ENCODE results near the gene FAM53B.

Gene FAM53B

DNA sequence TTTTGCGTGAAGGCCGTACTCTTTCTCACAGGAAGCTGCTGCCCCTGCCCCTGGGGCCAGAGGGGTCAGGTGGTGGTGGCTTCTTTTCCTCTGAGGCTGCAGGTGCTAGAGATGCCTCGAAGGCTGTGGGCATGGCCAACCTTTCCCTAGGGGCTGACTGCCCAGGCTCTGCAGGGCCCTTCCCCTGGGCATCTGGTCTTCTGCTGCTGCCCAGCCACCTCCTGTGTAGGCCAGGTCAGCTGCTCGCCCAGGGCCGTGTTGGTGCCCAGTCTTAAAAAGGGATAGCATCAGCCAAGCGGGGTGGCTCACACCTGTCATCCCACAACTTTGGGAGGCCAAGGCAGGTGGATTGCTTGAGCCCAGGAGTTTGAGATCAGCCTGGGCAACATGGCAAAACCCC lies 114.3 kb downstream of the FAM53B start:
- no peaks in the 10 kb centered on the region for H3K27me3 Mint-ChIP-seq
- H3K9me3 Mint-ChIP-seq = no peaks in the 10 kb centered on the region
- intact Hi-C loops (cut with micrococcal nuclease) = loop anchor here (10.0 kb wide), 1 partner anchor 95 kb away; no protein-coding TSS in a partner anchor
- H3K36me3 Mint-ChIP-seq (ENCODE audit: low read depth) = peaks cover 28% of the 10 kb centered on the region
- H3K4me3 Mint-ChIP-seq = no peak overlapping the region
- peaks cover 65% of the 10 kb centered on the region for H3K4me1 Mint-ChIP-seq (ENCODE audit: low read depth)
- H3K27ac Mint-ChIP-seq = no peak overlapping the region

- intact Hi-C loops (cut with micrococcal nuclease) = loop anchor here (10.0 kb wide), 1 partner anchor 95 kb away; no protein-coding TSS in a partner anchor
- Mint-ChIP-seq H3K4me1 (ENCODE audit: low read depth) (peaks cover 69% of the 10 kb centered on the region), H3K27me3 (no peaks in the 10 kb centered on the region), H3K9me3 (no peaks in the 10 kb centered on the region), H3K27ac (peak overlapping the region; percentile 61), H3K36me3 (ENCODE audit: low read depth) (peaks cover 28% of the 10 kb centered on the region), H3K4me3 (no peak overlapping the region)
These were observed 114.8 kb downstream of the FAM53B start for GRCh38 chr10:124629415-124629814.

DNA sequence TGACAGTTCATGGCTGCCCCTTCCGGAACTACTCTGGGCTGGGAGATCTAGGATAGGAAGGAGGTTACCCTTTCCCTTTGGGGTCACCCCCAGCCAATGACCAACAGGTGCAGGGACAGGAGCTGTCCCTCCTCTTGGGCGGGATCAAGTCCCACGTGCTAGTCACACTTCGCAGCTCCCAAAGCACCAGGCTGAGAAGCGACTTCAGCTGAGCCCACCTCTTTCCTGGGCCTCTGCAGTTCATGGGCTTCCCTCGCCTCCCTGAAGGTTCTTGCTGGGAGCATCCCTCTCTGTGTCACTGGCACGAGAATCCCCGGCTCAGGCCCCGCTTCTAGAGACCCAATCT lies 115.5 kb downstream of the FAM53B start:
- Mint-ChIP-seq H3K9me3 (no peaks in the 10 kb centered on the region), H3K4me1 (ENCODE audit: low read depth) (peaks cover 69% of the 10 kb centered on the region), H3K36me3 (ENCODE audit: low read depth) (peaks cover 34% of the 10 kb centered on the region), H3K27me3 (no peaks in the 10 kb centered on the region), H3K4me3 (no peak overlapping the region), H3K27ac (peak overlapping the region; percentile 61)
- intact Hi-C loops (cut with micrococcal nuclease) = loop anchor here (10.0 kb wide), 1 partner anchor 94 kb away; no protein-coding TSS in a partner anchor

GRCh38 chr10:124627866-124628675 lies 116.1 kb downstream of the FAM53B start:
- intact Hi-C loops (cut with micrococcal nuclease) = loop anchor here (10.0 kb wide), 1 partner anchor 93 kb away; no protein-coding TSS in a partner anchor
- Mint-ChIP-seq H3K4me3 (no peak overlapping the region), H3K4me1 (ENCODE audit: low read depth) (peaks cover 69% of the 10 kb centered on the region), H3K27me3 (no peaks in the 10 kb centered on the region), H3K27ac (peak overlapping the region; percentile 61), H3K36me3 (ENCODE audit: low read depth) (peaks cover 38% of the 10 kb centered on the region), H3K9me3 (no peaks in the 10 kb centered on the region)

DNA sequence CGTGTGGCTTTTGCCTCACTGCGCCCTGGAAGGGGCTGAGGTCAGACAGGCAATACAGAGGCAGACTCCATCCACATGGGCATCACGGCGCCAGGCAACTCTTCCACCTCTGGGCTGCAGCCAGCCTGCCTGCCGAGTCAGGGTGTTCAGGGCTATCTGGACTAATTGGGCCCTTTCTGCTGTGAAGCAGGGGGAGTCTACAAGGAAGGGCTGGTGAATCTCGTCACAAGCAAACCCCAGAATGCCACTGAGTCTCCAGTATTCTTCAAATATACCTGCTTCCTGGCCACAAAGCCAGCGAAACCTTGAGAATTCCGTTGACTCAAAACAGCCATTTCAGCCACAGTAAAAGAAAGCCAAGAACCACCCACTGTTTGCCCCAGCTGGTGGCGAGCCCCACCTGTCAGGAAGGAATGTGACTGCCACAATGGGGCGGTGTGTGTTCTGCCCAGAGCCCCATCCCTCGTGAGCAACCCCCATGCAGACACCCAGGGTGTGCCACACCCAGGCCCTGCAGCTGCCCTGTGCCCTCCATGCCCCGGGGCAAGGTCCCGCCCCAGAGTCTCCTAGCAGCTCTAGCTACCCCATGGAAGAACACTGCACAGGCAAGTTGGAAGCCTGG lies 117.3 kb downstream of the FAM53B start:
- intact Hi-C loops (cut with micrococcal nuclease) = loop anchor here (10.0 kb wide), 1 partner anchor 92 kb away; no protein-coding TSS in a partner anchor
- Mint-ChIP-seq H3K4me1 (ENCODE audit: low read depth) (peaks cover 62% of the 10 kb centered on the region), H3K9me3 (no peaks in the 10 kb centered on the region), H3K27ac (peak overlapping the region; percentile 28), H3K4me3 (no peak overlapping the region), H3K36me3 (ENCODE audit: low read depth) (peaks cover 41% of the 10 kb centered on the region), H3K27me3 (no peaks in the 10 kb centered on the region)

GRCh38 chr10:124625831-124626238 lies 118.3 kb downstream of the FAM53B start:
- Mint-ChIP-seq H3K9me3 (no peaks in the 10 kb centered on the region), H3K27me3 (no peaks in the 10 kb centered on the region), H3K36me3 (ENCODE audit: low read depth) (peaks cover 34% of the 10 kb centered on the region), H3K4me3 (no peak overlapping the region), H3K27ac (no peak overlapping the region), H3K4me1 (ENCODE audit: low read depth) (peaks cover 58% of the 10 kb centered on the region)
- intact Hi-C loops (cut with micrococcal nuclease) = loop anchor here (10.0 kb wide), 1 partner anchor 91 kb away; no protein-coding TSS in a partner anchor

DNA sequence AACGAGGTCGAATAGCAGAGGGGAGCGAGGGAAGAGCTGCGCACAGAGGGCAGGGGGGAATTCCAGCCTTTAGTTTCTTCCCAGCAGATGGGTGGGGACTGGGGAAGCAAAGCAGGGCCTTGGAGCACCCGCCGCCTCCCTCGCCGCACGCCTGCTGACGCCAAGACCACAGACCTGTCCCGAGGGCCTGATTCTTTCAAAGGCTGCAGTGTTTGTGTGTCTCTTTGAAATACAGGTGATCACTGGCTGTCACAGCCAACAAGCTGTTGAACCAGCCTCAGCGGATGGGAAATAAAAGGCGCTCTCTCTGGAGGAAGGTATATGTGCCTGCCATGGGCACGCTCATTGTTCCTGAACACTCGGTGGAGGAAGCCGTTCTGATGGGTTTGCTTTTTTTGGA lies 119.3 kb downstream of the FAM53B start:
- no peaks in the 10 kb centered on the region for H3K9me3 Mint-ChIP-seq
- H3K4me1 Mint-ChIP-seq (ENCODE audit: low read depth) = peaks cover 58% of the 10 kb centered on the region
- H3K27ac Mint-ChIP-seq = no peak overlapping the region
- H3K36me3 Mint-ChIP-seq (ENCODE audit: low read depth) = peaks cover 34% of the 10 kb centered on the region
- no peak overlapping the region for H3K4me3 Mint-ChIP-seq
- intact Hi-C loops (cut with micrococcal nuclease) = loop anchor here (10.0 kb wide), 1 partner anchor 90 kb away; no protein-coding TSS in a partner anchor
- no peaks in the 10 kb centered on the region for H3K27me3 Mint-ChIP-seq

GRCh38 chr10:124624466-124624865 lies 119.7 kb downstream of the FAM53B start:
- intact Hi-C loops (cut with micrococcal nuclease) = loop anchor here (10.0 kb wide), 1 partner anchor 90 kb away; no protein-coding TSS in a partner anchor
- Mint-ChIP-seq H3K27me3 (no peaks in the 10 kb centered on the region), H3K4me3 (no peak overlapping the region), H3K9me3 (no peaks in the 10 kb centered on the region), H3K27ac (no peak overlapping the region), H3K36me3 (ENCODE audit: low read depth) (peaks cover 34% of the 10 kb centered on the region), H3K4me1 (ENCODE audit: low read depth) (peaks cover 58% of the 10 kb centered on the region)

- intact Hi-C loops (cut with micrococcal nuclease) = loop anchor here (10.0 kb wide), 1 partner anchor 89 kb away; no protein-coding TSS in a partner anchor
- H3K9me3 Mint-ChIP-seq = no peaks in the 10 kb centered on the region
- H3K4me1 Mint-ChIP-seq (ENCODE audit: low read depth) = peaks cover 58% of the 10 kb centered on the region
- peaks cover 38% of the 10 kb centered on the region for H3K36me3 Mint-ChIP-seq (ENCODE audit: low read depth)
- no peaks in the 10 kb centered on the region for H3K27me3 Mint-ChIP-seq
- H3K4me3 Mint-ChIP-seq = no peak overlapping the region
- no peak overlapping the region for H3K27ac Mint-ChIP-seq
These were observed 120.2 kb downstream of the FAM53B start for GRCh38 chr10:124624006-124624405.

DNA sequence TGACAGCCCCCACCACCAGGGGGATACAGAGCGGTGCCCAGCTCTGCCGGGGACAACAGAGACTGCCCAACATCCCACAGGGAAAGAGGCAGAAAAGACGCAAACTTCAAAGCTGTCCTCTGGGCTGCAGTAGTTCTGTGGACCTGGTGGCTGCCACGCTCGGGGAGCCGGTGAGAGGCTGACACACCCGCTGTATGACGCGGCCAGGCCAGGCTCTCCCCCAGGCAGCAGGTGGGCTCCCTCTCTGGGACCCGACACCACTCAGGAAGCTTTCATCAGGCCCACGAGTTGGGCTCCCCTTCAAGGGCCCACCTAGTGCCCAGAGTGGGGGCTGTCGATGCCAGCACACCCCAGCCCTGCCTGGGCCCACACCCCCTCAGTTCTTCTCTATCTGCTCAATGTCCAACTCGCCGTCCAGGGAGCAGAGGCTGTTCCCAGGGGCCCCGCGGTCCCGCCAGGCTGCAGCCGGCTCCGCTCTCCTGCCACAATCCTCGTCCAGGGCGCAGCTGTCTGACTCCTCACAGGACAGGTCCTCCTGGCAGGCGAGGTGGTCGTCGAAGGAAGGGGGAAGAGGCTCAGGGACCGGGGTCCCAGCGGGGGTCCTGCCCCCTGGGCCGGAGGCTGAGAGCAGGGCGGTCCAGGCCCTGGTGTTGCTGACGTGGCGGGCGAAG lies 121.2 kb downstream of the FAM53B start:
- Mint-ChIP-seq H3K27me3 (no peaks in the 10 kb centered on the region), H3K9me3 (no peaks in the 10 kb centered on the region), H3K4me1 (ENCODE audit: low read depth) (peaks cover 57% of the 10 kb centered on the region), H3K36me3 (ENCODE audit: low read depth) (peaks cover 48% of the 10 kb centered on the region), H3K27ac (no peak overlapping the region), H3K4me3 (no peak overlapping the region)
- intact Hi-C loops (cut with micrococcal nuclease) = loop anchor here (10.0 kb wide), 1 partner anchor 88 kb away; no protein-coding TSS in a partner anchor

DNA sequence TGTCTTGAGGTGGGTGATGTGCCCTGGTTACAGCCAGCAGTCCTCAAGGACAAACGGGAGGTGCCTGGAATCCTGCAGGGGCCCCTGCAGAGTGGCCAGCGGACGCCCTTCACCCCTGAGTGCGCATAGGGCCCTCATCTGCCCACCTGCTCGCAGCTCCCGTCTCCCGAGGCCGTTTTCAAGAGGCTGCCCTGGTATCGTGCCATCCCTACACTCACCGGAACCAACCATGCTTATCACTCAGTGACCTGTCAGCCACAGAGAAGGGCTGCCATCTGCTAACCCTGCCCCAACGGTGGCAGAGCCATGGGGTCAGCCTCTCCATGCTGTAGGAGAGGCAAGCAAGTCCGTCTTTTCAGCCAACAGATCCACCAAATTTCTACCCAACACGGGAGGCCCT lies 122.0 kb downstream of the FAM53B start:
- Mint-ChIP-seq H3K27ac (no peak overlapping the region), H3K9me3 (no peaks in the 10 kb centered on the region), H3K36me3 (ENCODE audit: low read depth) (peaks cover 56% of the 10 kb centered on the region), H3K27me3 (no peaks in the 10 kb centered on the region), H3K4me3 (no peak overlapping the region), H3K4me1 (ENCODE audit: low read depth) (peaks cover 53% of the 10 kb centered on the region)
- intact Hi-C loops (cut with micrococcal nuclease) = loop anchor here (10.0 kb wide), 1 partner anchor 87 kb away; no protein-coding TSS in a partner anchor

- Mint-ChIP-seq H3K27ac (no peak overlapping the region), H3K4me3 (no peak overlapping the region), H3K36me3 (ENCODE audit: low read depth) (peaks cover 61% of the 10 kb centered on the region), H3K27me3 (no peaks in the 10 kb centered on the region), H3K9me3 (no peaks in the 10 kb centered on the region), H3K4me1 (ENCODE audit: low read depth) (peaks cover 48% of the 10 kb centered on the region)
- intact Hi-C loops (cut with micrococcal nuclease) = loop anchor here (10.0 kb wide), 1 partner anchor 87 kb away; no protein-coding TSS in a partner anchor
These were observed 122.5 kb downstream of the FAM53B start for GRCh38 chr10:124621637-124622036.

- Mint-ChIP-seq H3K4me3 (peak overlapping the region; percentile 50), H3K27me3 (no peaks in the 10 kb centered on the region), H3K9me3 (no peaks in the 10 kb centered on the region), H3K36me3 (ENCODE audit: low read depth) (peaks cover 73% of the 10 kb centered on the region), H3K27ac (peak overlapping the region; percentile 77), H3K4me1 (ENCODE audit: low read depth) (peaks cover 43% of the 10 kb centered on the region)
- intact Hi-C loops (cut with micrococcal nuclease) = loop anchor here (10.0 kb wide), 1 partner anchor 85 kb away; no protein-coding TSS in a partner anchor
These were observed 124.2 kb downstream of the FAM53B start for GRCh38 chr10:124619802-124620490.

Data from dendritic cell treated with granulocyte-macrophage colony-stimulating factor and Interleukin-4, amounts not matched to agents 40 ng/mL and 50 ng/mL, for 4 days (primary cell).